Ovary (tissue), 9 donors: Measurements from ENCODE around the gene GALNT17. TPM values are rescaled to one million over a fixed set of nuclear protein-coding genes. Genes with fewer than 3 reads are reported as not detected.

Experiments used
- DNase-seq, 5 donors: peaks; one replicate each; pipeline ENCODE4 v3.0.0-alpha.2; 2019 to 2020
- H3K27ac ChIP-seq, 2 donors: fragments of 200-600 bp; one replicate each; pipeline versions ENCODE4 v1.5.1 to v1.8.0; 2019 to 2022
- H3K27me3 ChIP-seq: fragments of 200-600 bp; one replicate; pipeline ENCODE4 v1.8.0; 2022
- H3K36me3 ChIP-seq: fragments of 200-600 bp; sonication (generic); one replicate; pipeline ENCODE4 v1.5.1; 2019
- H3K4me1 ChIP-seq: one replicate; pipeline ENCODE4 v1.8.1; 2013; ENCODE audit warnings: mild to moderate bottlenecking, moderate library complexity; ENCODE audit not compliant: insufficient read depth
- H3K4me3 ChIP-seq: fragments of 200-600 bp; sonication (generic); one replicate; pipeline ENCODE4 v1.5.1; 2017
- H3K9me3 ChIP-seq, 2 donors: fragments of 200-600 bp in 1 of 2; sonication (generic) in 1 of 2; one replicate each; pipeline versions ENCODE4 v1.5.1 to v1.8.1; 2013 to 2019; ENCODE audit warnings: mild to moderate bottlenecking in 1 of 2, moderate library complexity in 1 of 2
- CTCF ChIP-seq, 3 donors: fragments of 450-650 bp in 2 of 3; fragments of 200-600 bp in 1 of 3; IDR thresholded peaks; one replicate each; pipeline versions ENCODE4 v1.5.1 to v1.8.0; 2016 to 2022; ENCODE audit warnings: antibody characterized with exemption in 3 of 3, mild to moderate bottlenecking in 1 of 3
- EP300 ChIP-seq: sonication (generic); formaldehyde crosslinking; IDR thresholded peaks from one replicate; pipeline ENCODE4 v1.6.1; 2017; ENCODE audit warnings: antibody characterized with exemption
- POLR2A ChIP-seq: fragments of 450-650 bp; IDR thresholded peaks from one replicate; pipeline ENCODE4 v1.6.1; 2017; ENCODE audit warnings: antibody characterized with exemption, mild to moderate bottlenecking, moderate library complexity
- WGBS, 3 donors: extraction: QIAGEN DNeasy Blood & Tissue Kit in 1 of 3; methylation state at CpG; one replicate each; pipeline versions ENCODE4 v1.1.5 to v1.1.7; 2013 to 2017; 5-methylcytosine and 5-hydroxymethylcytosine counted together
- intact Hi-C, 4 donors: fragments of 100-400 bp; cut with DNase I; formaldehyde crosslinking; loops; one replicate each; pipeline versions ENCODE4 v1.11.0 to v1.15.1; 2022 to 2023
- polyA plus RNA-seq, 2 donors: library from polyadenylated mRNA; stranded (reverse); fragments of 200-250 nt in 1 of 2; fragments of 350-450 nt in 1 of 2; fragmentation: Illumina TruSeq in 1 of 2; extraction: RNeasy Lipid Tissue Mini Kit (QIAGEN cat#74804) in 1 of 2; gene quantifications; one replicate each; pipeline ENCODE4 v1.2.3, GENCODE V29; 2013 to 2014
- total RNA-seq, 7 donors: library from RNA; depleted of rRNA in 2 of 7; stranded (reverse); fragments of >200 nt in 2 of 7; fragmentation: NEBNext Ultra II Directional in 3 of 7; extraction: Animal tissue kit (Norgen Biotek cat#: 25700) in 3 of 7; gene quantifications; one replicate each; pipeline versions ENCODE4 v1.1.0 to v1.2.4, GENCODE V29; 2016 to 2023
- donor health status: DM: no; HTN: no; CAD: no; lungs with moderate emphysema.
- donor health status: DM: no; HTN: no; CAD: no.
- donor health status: Bipolar disorder and iron deficiency.
- donor health status: DM: yes; HTN: yes; CAD: no.
- donor health status: DM: no; HTN: no; CAD: no.
- donor health status: DM: yes; HTN: yes; CAD: no.

The GALNT17 gene
- total and polyA plus RNA-seq, 9 donors, result 13.4 to 90.1 (median 57.1) TPM

DNA sequence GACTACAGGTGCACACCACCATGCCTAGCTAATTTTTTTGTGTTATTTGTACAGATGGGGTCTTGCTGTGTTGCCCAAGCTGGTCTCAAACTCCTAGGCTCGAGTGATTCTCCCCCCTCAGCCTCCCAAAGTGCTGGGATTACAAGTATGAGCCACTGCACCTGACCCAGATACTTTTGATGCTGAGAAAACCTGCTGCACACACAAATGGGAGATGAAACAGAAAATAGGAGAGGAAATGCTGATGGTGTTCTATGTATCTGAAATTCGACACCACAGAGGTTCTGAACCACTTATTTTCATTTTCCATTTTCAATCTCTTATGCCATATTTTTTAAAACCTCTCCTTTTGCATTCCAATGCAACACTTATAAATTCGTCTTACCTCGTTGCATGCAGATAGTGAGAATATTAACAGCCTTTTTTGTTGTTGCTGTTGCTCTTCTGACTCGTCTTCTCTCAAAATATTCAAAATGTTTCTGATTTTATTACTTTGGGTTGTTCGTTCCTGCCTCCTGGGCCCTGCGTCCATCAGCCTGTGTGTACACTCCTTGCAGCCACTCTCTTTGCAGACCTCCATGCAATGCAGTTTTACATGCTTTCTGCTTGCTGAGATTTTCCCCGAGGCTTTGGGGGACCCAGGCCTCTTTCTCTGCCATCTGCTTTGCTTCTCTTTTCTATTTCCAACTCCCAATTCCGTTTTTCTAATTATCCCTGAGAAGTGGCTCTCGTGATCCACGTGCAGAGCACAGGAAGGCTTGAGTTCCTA lies 556.1 kb downstream of the GALNT17 start:
- intact Hi-C loops, result no loop called here
- WGBS, 3 donors, result 64 to 74% (median 72%) methylated on average over 11 of the region's 11 CpGs
- Histone ChIP-seq H3K9me3 (no peaks in the 10 kb centered on the region), H3K27ac (no peak overlapping the region), H3K27me3 (no peaks in the 10 kb centered on the region), H3K4me1 (peaks cover 4% of the 10 kb centered on the region), H3K4me3 (no peak overlapping the region), H3K36me3 (no peaks in the 10 kb centered on the region)
- no peak for DNase-seq
- TF ChIP-seq POLR2A, result no peak
- no peak for TF ChIP-seq CTCF (IDR thresholded peaks at IDR 0.05)
- TF ChIP-seq EP300, result no peak

DNA sequence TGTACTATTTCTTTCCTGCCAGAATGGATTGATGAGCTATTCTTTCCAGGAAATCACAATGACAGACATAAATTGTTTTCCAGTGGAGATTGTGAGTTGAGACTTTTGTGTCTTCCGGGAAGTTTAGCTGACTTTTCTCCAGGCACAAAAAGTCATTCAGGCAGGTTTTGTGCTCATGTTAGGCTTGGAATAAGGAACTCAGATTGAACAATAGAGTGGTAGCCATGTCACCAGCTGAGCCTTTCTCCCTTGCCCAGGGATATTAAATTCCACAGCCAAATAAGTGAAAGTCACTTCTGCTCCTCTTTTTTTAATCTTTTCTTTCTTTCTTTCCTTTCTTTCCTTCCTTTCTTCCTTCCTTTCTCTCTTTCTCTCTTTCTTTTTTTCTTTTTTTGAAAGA lies 559.6 kb downstream of the GALNT17 start:
- TF ChIP-seq CTCF (IDR thresholded peaks at IDR 0.05), result no peak
- no peak for TF ChIP-seq EP300
- no peak for TF ChIP-seq POLR2A
- WGBS, 3 donors, result 77 to 88% (median 88%) methylated on average over 1 of the region's 1 CpG
- no peak overlapping the region for H3K27ac ChIP-seq
- H3K9me3 ChIP-seq, result no peaks in the 10 kb centered on the region
- H3K4me1 ChIP-seq, result no peaks in the 10 kb centered on the region
- H3K27me3 ChIP-seq, result no peaks in the 10 kb centered on the region
- no peaks in the 10 kb centered on the region for H3K36me3 ChIP-seq
- DNase-seq, result no peak
- intact Hi-C loops, result no loop called here
- H3K4me3 ChIP-seq, result no peak overlapping the region

DNA sequence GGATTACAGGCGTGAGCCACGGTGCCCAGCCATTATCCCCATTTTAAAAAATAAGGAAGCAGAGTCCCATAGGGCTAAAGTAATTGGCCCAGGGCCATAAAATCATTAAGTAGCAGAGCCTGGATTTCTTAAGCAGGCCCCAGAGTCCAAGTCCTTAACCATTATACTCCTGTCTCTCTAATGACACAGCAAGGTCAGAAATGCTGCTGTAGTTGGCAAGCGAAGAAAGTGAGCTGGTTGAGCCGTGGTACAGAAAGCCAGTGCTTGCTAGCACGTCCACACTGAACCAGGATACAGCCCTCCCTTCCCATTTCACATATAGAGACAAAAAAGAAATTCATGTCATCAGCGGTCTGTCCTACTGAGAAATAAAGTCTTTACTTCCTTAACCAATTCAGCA lies 562.7 kb downstream of the GALNT17 start:
- intact Hi-C loops, result no loop called here
- H3K4me3 ChIP-seq, result no peak overlapping the region
- H3K9me3 ChIP-seq, result no peaks in the 10 kb centered on the region
- H3K27ac ChIP-seq, result no peak overlapping the region
- no peaks in the 10 kb centered on the region for H3K4me1 ChIP-seq
- no peak for TF ChIP-seq EP300
- no peak for TF ChIP-seq CTCF (IDR thresholded peaks at IDR 0.05)
- no peak for TF ChIP-seq POLR2A
- H3K36me3 ChIP-seq, result no peaks in the 10 kb centered on the region
- H3K27me3 ChIP-seq, result no peaks in the 10 kb centered on the region
- no peak for DNase-seq
- WGBS, 3 donors, result 76 to 88% (median 80%) methylated on average over 6 of the region's 6 CpGs

- intact Hi-C loops, result no loop called here
- TF ChIP-seq POLR2A (no peak), CTCF (IDR thresholded peaks at IDR 0.05) (no peak)
- Histone ChIP-seq H3K36me3 (no peaks in the 10 kb centered on the region), H3K27ac (no peak overlapping the region), H3K27me3 (no peaks in the 10 kb centered on the region), H3K4me3 (no peak overlapping the region), H3K4me1 (no peaks in the 10 kb centered on the region), H3K9me3 (no peaks in the 10 kb centered on the region)
- DNase-seq, result no peak
- WGBS, 3 donors, result 72 to 89% (median 82%) methylated on average over 2 of the region's 2 CpGs
Measured at GRCh38 chr7:71695186-71695585, 563.2 kb downstream of the GALNT17 start.
